ENCODE results near the gene MATN3. TPM values are rescaled to one million over a fixed set of nuclear protein-coding genes. Genes with fewer than 3 reads are reported as not detected.

MATN3 gene
- total RNA-seq, 2 experiments from 2014 or later, result not detected

GRCh38 chr2:19979932-19980331 lies 32.5 kb downstream of the MATN3 start:
- ATAC-seq, result no peak
- Mint-ChIP-seq H3K9me3 (no peaks in the 10 kb centered on the region), H3K4me3 (no peak overlapping the region), H3K36me3 (ENCODE audit: low read depth) (peaks cover 21% of the 10 kb centered on the region), H3K27ac (no peak overlapping the region), H3K4me1 (ENCODE audit: low read depth) (peaks cover 12% of the 10 kb centered on the region), H3K27me3 (no peaks in the 10 kb centered on the region)
- ChIA-PET CTCF (interaction anchor here (0.6 to 1.1 kb wide), 2 partner anchors 36 to 70 kb away, joined by 3 to 4 read pairs; no protein-coding TSS in a partner anchor), POLR2A (no interaction called here)
- no peak for TF ChIP-seq CTCF (IDR thresholded peaks at IDR 0.05)
- DNase-seq, result no peak
- intact Hi-C loops (cut with micrococcal nuclease), result no loop called here

GRCh38 chr2:19973466-19973865 lies 39.0 kb downstream of the MATN3 start:
- Mint-ChIP-seq H3K36me3 (ENCODE audit: low read depth) (peaks cover 24% of the 10 kb centered on the region), H3K4me3 (no peak overlapping the region), H3K27me3 (no peaks in the 10 kb centered on the region), H3K27ac (no peak overlapping the region), H3K4me1 (ENCODE audit: low read depth) (peaks cover 9% of the 10 kb centered on the region), H3K9me3 (no peaks in the 10 kb centered on the region)
- intact Hi-C loops (cut with micrococcal nuclease), result no loop called here
- CTCF ChIA-PET, result no interaction called here
- DNase-seq (no peak), ATAC-seq (no peak)
- POLR2A ChIA-PET, result no interaction called here
- TF ChIP-seq CTCF (IDR thresholded peaks at IDR 0.05), result no peak

GRCh38 chr2:19971691-19972090 lies 40.8 kb downstream of the MATN3 start:
- ATAC-seq, result peak; percentile 73

GRCh38 chr2:19963386-19963785 lies 49.1 kb downstream of the MATN3 start:
- H3K9me3 Mint-ChIP-seq, result no peaks in the 10 kb centered on the region
- H3K27me3 Mint-ChIP-seq, result no peaks in the 10 kb centered on the region
- DNase-seq (no peak), ATAC-seq (no peak)
- CTCF ChIA-PET, result no interaction called here
- no peak overlapping the region for H3K4me3 Mint-ChIP-seq
- peaks cover 8% of the 10 kb centered on the region for H3K36me3 Mint-ChIP-seq (ENCODE audit: low read depth)
- intact Hi-C loops (cut with micrococcal nuclease), result no loop called here
- H3K4me1 Mint-ChIP-seq (ENCODE audit: low read depth), result no peaks in the 10 kb centered on the region
- TF ChIP-seq CTCF (IDR thresholded peaks at IDR 0.05), result no peak
- POLR2A ChIA-PET, result no interaction called here
- H3K27ac Mint-ChIP-seq, result no peak overlapping the region

More at GRCh38 chr2:19971691-19972090, 40.8 kb downstream of the MATN3 start:
- POLR2A ChIA-PET, result no interaction called here
- H3K9me3 Mint-ChIP-seq, result no peaks in the 10 kb centered on the region
- H3K4me3 Mint-ChIP-seq, result no peak overlapping the region
- CTCF ChIA-PET, result no interaction called here
- DNase-seq, result peak; percentile 27
- peaks cover 9% of the 10 kb centered on the region for H3K4me1 Mint-ChIP-seq (ENCODE audit: low read depth)
- H3K27me3 Mint-ChIP-seq, result no peaks in the 10 kb centered on the region
- TF ChIP-seq CTCF (IDR thresholded peaks at IDR 0.05), result no peak
- intact Hi-C loops (cut with micrococcal nuclease), result no loop called here
- H3K36me3 Mint-ChIP-seq (ENCODE audit: low read depth), result peaks cover 24% of the 10 kb centered on the region
- peak overlapping the region; percentile 19 for H3K27ac Mint-ChIP-seq

- H3K4me1 Mint-ChIP-seq (ENCODE audit: low read depth), result no peaks in the 10 kb centered on the region
- ChIA-PET CTCF (interaction anchor here (0.9 to 5.5 kb wide), 8 partner anchors 9 to 266 kb away, joined by 3 to 24 read pairs (median 6); no protein-coding TSS in a partner anchor), POLR2A (no interaction called here)
- no peaks in the 10 kb centered on the region for H3K9me3 Mint-ChIP-seq
- no peak overlapping the region for H3K27ac Mint-ChIP-seq
- ATAC-seq (peak; percentile 86), DNase-seq (peak; percentile 54)
- H3K4me3 Mint-ChIP-seq, result no peak overlapping the region
- H3K36me3 Mint-ChIP-seq (ENCODE audit: low read depth), result peaks cover 7% of the 10 kb centered on the region
- intact Hi-C loops (cut with micrococcal nuclease), result loop anchor here (1.0 kb wide), 1 partner anchor 143 kb away; no protein-coding TSS in a partner anchor
- TF ChIP-seq CTCF (IDR thresholded peaks at IDR 0.05), result peak; percentile 80
- H3K27me3 Mint-ChIP-seq, result no peaks in the 10 kb centered on the region
These were observed 56.7 kb downstream of the MATN3 start for GRCh38 chr2:19955544-19956422.

Measured in activated CD8-positive, alpha-beta T cell treated with anti-CD3 and anti-CD28 coated beads for 36 hours (primary cell).